ENCODE measurements around the gene DHDDS. TPM values are rescaled to one million over a fixed set of nuclear protein-coding genes. Genes with fewer than 3 reads are reported as not detected.

The DHDDS gene
- total and polyA plus RNA-seq, 2 of the 13 experiments (the other 11 are each of a cell fraction or from before 2014, with no cell fraction given): 18.9 to 28.3 TPM

DNA sequence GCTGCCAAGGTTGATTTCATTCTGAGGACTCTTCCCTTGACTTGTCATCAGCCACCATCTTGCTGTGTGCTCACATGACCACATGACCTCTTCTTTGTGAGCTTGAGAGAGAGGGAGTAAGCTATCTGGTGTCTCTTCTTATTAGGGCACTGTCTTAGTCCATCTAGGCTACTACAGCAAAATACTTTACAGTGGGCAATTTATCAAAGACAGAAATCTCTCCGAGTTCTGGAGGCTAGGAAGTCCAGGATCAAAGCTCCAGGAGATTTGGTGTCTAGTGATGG lies 85.6 kb downstream of the DHDDS start:
- WGBS (ENCODE audit: low lambda C conversion rate): 13% methylated on average over 1 of the region's 1 CpG
- Histone ChIP-seq H3K4me3 (replicated peaks in 1 of 3; ENCODE audit: insufficient read depth in 1 of 3, low read depth in 2 of 3, low read length in 3 of 3) (no peak overlapping the region), H3K4me2 (ENCODE audit: low read depth, low read length) (no peak overlapping the region), H3K36me3 (replicated peaks in 1 of 2; ENCODE audit: control insufficient read depth in 1 of 2, insufficient read depth in 2 of 2, low read length in 2 of 2) (no peaks in the 10 kb centered on the region), H3K9me3 (ENCODE audit: low read length) (no peaks in the 10 kb centered on the region), H3K79me2 (ENCODE audit: insufficient read depth, low read length) (no peaks in the 10 kb centered on the region), H3K27me3 (ENCODE audit: control insufficient read depth in 1 of 2, insufficient read depth in 2 of 2, low read length in 2 of 2) (peaks cover 0 to 7% of the 10 kb centered on the region in 2 experiments; a peak in 3 of 5 replicates), H2AFZ (ENCODE audit: low read length) (no peak overlapping the region), H3K27ac (ENCODE audit: extremely low read length, insufficient read depth, low read length) (no peak overlapping the region), H4K20me1 (ENCODE audit: insufficient read depth, low read length) (no peaks in the 10 kb centered on the region), H3K4me1 (ENCODE audit: insufficient read depth, low read length) (0 out of 2 replicates have a peak, but pooled peaks cover 6% of the 10 kb centered on the region), H3K9ac (ENCODE audit: insufficient read depth, low read depth, low read length) (no peak overlapping the region)
- intact Hi-C loops (cut with micrococcal nuclease; ENCODE audit: unreplicated experiment): no loop called here
- CTCF ChIA-PET (ENCODE audit: low intra/inter-chr PET ratio, low total read pairs): no interaction called here
- in situ Hi-C loops (cut with HindIII; ENCODE audit: extremely low pct_ligation_motif_present, low pct_unique_long_range_greater_than_20kb): no loop called here
- BruUV-seq (replicated peaks): no TSS peak
- POLR2A ChIA-PET: interaction anchor here (2.7 kb wide), 1 partner anchor 16 kb away, joined by 11 read pairs; no protein-coding TSS in a partner anchor
- no peak for ATAC-seq
- FAIRE-seq: no peak
- no peak for DNase-seq (ENCODE audit: low spot score)
- TF ChIP-seq IRF1 (CRISPR knock-in tag; IDR thresholded peaks at IDR 0.05; ENCODE audit: low read depth) (no peak), ZNF792 (CRISPR knock-in tag; IDR thresholded peaks at IDR 0.05) (no peak), SMAD9 (CRISPR knock-in tag; IDR thresholded peaks at IDR 0.05) (no peak), PHB2 (IDR thresholded peaks at IDR 0.05; ENCODE audit: partially characterized antibody) (no peak), RNF2 (conservative IDR thresholded peaks at IDR 0.05; ENCODE audit: low read depth) (no peak), GLI4 (CRISPR knock-in tag; IDR thresholded peaks at IDR 0.05; ENCODE audit: borderline replicate concordance) (no peak), ZNF879 (CRISPR knock-in tag; IDR thresholded peaks at IDR 0.05) (no peak), PHF20 (CRISPR knock-in tag; IDR thresholded peaks at IDR 0.05) (no peak), ZBTB3 (CRISPR knock-in tag; IDR thresholded peaks at IDR 0.05; ENCODE audit: borderline replicate concordance, low read depth) (no peak), ZSCAN30 (CRISPR knock-in tag; IDR thresholded peaks at IDR 0.05) (no peak), SSRP1 (CRISPR knock-in tag; IDR thresholded peaks at IDR 0.05) (no peak), NCOA5 (CRISPR knock-in tag; IDR thresholded peaks at IDR 0.05) (no peak), STAG1 (CRISPR knock-in tag; IDR thresholded peaks at IDR 0.05) (no peak), GATAD1 (CRISPR knock-in tag; IDR thresholded peaks at IDR 0.05) (no peak), ZNF652 (CRISPR knock-in tag; IDR thresholded peaks at IDR 0.05; ENCODE audit: borderline replicate concordance, low read depth) (no peak)
- TF ChIP-seq, protein P1, sequence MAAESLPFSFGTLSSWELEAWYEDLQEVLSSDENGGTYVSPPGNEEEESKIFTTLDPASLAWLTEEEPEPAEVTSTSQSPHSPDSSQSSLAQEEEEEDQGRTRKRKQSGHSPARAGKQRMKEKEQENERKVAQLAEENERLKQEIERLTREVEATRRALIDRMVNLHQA (CRISPR knock-in tag; IDR thresholded peaks at IDR 0.05): no peak
- TF ChIP-seq, protein P2, sequence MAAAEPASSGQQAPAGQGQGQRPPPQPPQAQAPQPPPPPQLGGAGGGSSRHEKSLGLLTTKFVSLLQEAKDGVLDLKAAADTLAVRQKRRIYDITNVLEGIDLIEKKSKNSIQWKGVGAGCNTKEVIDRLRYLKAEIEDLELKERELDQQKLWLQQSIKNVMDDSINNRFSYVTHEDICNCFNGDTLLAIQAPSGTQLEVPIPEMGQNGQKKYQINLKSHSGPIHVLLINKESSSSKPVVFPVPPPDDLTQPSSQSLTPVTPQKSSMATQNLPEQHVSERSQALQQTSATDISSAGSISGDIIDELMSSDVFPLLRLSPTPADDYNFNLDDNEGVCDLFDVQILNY (CRISPR knock-in tag; conservative IDR thresholded peaks at IDR 0.05): no peak
- TF ChIP-seq, protein P3, sequence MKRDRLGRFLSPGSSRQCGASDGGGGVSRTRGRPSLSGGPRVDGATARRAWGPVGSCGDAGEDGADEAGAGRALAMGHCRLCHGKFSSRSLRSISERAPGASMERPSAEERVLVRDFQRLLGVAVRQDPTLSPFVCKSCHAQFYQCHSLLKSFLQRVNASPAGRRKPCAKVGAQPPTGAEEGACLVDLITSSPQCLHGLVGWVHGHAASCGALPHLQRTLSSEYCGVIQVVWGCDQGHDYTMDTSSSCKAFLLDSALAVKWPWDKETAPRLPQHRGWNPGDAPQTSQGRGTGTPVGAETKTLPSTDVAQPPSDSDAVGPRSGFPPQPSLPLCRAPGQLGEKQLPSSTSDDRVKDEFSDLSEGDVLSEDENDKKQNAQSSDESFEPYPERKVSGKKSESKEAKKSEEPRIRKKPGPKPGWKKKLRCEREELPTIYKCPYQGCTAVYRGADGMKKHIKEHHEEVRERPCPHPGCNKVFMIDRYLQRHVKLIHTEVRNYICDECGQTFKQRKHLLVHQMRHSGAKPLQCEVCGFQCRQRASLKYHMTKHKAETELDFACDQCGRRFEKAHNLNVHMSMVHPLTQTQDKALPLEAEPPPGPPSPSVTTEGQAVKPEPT (CRISPR knock-in tag; IDR thresholded peaks at IDR 0.05; ENCODE audit: low read depth): no peak
- TF ChIP-seq, protein P4, sequence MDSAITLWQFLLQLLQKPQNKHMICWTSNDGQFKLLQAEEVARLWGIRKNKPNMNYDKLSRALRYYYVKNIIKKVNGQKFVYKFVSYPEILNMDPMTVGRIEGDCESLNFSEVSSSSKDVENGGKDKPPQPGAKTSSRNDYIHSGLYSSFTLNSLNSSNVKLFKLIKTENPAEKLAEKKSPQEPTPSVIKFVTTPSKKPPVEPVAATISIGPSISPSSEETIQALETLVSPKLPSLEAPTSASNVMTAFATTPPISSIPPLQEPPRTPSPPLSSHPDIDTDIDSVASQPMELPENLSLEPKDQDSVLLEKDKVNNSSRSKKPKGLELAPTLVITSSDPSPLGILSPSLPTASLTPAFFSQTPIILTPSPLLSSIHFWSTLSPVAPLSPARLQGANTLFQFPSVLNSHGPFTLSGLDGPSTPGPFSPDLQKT (CRISPR knock-in tag; IDR thresholded peaks at IDR 0.05; ENCODE audit: borderline replicate concordance): no peak
